ENCODE results near the gene LAMA3.

LAMA3 gene

DNA sequence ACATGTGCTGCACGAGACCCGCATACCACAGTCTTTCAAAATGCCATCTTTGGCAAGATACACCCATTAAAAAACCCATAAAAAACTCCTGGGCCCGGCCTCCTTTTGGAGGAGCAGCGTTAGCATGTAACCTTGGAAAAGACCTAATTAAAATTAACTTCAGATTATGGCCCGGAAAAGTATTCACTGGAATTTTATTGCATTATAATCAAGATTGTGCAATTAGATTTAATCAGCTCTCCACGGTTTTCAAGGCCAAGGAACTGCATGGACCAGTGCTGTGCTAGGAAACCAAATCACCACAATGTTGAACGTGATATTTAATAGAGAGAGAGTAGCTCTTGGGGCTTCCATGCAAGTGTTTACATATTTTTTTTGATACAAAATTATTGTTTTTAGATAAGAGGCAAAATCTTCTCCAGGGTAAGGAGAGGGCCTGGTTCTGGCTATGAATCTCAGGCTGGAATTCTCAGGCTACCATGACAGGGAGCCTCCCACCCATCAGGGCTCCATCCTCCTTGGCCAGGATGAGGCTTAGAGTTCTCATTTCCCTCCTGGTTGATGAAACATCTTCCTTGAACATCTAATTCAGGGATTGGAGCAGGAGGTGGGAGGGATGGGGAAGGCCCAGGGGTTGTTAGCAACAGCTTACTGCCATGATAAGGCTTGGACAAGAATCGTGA is 243.3 kb downstream of the LAMA3 start:
- DNase-seq (ENCODE audit: low read depth in 1 of 2, low spot score in 1 of 2), result no peak

- DNase-seq (ENCODE audit: low read depth in 1 of 2, low spot score in 1 of 2), result no peak
Observed at GRCh38 chr18:23933407-23933806, 244.2 kb downstream of the LAMA3 start.

DNA sequence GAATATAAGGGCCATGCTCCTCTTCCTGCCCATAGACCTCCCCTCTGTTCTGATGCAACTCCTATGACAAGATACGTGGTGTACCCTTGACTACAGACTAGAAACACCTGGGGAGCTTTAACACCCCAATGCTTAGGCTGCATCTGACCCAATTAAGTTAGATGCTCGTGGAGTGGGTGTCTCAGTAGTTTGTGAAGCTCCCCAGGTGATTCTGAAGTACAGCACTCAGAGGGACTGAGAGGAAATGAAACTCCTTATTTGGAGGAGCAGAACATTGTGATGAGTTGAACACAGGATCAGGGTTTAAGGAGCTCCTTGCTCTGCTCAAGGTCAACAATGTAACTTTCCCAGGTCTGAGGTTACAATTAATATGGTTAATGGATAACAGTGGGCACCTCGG is 245.0 kb downstream of the LAMA3 start:
- DNase-seq (ENCODE audit: low read depth in 1 of 2, low spot score in 1 of 2), result no peak

GRCh38 chr18:23934863-23935262 is 245.6 kb downstream of the LAMA3 start:
- no peak for DNase-seq (ENCODE audit: low read depth in 1 of 2, low spot score in 1 of 2)

DNA sequence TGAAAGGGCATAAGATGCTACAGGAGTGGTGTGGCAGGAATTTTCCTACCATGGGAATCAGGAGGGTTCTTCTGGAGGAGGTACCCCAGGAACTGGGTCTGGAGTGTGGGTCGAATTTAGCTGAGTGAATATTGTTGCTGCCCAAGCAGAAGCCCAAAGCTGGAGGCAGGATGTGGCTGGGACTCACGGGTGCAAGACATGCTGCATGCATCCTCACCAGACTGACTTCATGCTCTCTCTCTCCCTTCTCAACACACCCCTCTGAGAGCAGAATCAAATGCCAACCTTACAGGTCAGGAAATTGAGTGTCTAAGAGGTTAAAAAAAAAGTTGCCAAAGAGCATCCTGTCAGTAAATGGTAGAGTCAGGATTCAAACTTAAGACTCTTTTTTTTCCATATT is 246.6 kb downstream of the LAMA3 start:
- DNase-seq (ENCODE audit: low read depth in 1 of 2, low spot score in 1 of 2), result no peak

DNA sequence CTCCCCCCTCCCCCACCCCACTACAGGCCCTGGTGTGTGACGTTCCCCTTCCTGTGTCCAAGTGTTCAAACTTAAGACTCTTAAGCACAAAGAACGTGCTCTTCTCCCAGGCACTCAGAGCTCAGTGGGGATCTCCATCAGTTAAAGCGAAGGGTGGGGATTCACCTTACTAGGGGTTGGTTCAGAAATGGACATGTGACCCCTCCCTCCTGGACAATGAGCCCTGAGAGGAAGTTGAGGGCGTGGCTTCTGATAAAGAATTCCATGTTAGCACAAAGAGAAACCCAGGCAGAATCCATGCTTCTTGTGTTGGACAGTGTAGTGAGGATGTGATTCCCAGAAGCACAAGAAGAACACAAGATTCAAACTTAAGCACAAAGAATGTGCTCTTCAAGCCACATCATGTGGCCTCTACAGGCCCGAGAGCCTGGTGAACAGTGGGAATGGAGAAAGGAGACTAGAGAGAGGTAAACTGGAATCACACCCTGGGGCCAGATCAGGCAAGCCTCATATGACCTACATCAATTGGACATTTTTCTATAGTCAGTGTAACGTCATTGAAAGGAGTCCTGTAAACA is 247.2 kb downstream of the LAMA3 start:
- DNase-seq (ENCODE audit: low read depth in 1 of 2, low spot score in 1 of 2), result no peak

DNA sequence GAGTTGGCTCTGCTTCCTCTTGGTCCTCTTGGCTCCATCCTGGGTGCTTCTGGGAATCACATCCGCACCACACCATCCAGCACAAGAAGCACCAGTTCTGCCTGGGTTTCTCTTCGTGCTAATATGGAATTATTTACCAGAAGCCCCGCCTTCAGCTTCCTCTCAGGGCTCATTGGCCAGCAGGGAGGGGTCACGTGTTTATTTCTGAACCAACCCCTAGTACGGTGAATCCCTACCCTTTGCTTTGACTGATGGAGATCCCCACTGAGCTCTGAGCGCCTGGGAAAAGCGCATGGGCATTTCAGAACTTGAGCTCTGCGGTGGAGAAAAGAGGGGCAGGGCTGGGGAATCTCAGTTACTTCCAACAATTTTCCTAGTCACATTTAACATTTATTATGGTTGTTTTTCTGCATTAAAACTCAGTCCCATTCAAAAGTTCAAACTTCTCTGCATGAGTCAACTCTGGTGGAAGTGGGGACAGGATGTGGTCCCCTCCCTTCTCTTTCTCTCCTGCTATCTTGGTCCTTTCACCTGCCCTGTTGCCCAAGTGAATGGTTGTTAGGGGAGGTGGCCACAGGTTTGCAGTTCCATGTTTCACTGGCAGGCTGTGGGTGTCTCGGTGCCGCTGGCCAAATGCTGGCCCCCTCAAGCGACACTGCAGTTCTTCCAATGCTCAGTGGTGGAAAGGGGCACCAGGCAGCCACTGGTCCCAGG is 248.9 kb downstream of the LAMA3 start:
- DNase-seq (ENCODE audit: low read depth in 1 of 2, low spot score in 1 of 2), result no peak

DNA sequence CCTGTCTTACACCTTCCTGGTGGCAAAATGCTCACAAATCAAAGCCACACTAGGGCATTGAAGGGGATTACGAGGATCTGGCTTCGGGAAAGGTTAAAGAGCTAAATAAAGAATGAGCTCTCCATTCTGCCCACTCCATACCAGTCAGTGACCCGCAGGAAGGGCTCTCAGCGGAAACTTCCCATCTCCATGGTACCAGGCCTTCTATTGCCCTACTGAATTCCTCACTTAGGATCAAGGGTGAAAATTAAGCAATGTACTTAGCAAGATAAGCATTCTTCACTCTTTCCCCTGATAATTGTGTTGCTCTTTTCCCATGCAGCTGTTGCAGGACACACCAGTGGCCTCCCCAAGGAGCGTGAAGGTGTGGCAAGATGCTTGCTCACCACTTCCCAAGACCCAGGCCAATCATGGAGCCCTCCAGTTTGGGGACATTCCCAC is 249.7 kb downstream of the LAMA3 start:
- DNase-seq (ENCODE audit: low read depth in 1 of 2, low spot score in 1 of 2), result no peak

DNA sequence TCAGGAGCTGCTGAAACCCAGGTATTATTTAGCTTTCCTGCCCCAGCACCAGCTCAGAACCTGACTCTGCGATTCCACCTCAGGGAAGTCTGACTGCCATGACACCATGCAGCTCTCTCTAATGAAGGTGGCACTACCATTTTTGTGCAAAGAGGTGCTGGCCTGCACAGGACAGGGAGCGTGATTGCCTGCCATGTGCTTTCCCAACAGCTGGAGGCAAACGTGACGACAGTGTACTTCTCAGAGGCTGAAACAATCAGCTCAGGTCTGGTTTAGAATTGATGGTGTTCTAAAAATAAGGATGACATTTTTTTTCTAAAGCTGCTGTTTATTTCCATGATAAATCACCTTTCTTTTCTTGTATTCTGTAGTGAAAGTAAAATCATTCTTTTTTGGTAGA is 250.1 kb downstream of the LAMA3 start:
- DNase-seq (ENCODE audit: low read depth in 1 of 2, low spot score in 1 of 2), result no peak

DNA sequence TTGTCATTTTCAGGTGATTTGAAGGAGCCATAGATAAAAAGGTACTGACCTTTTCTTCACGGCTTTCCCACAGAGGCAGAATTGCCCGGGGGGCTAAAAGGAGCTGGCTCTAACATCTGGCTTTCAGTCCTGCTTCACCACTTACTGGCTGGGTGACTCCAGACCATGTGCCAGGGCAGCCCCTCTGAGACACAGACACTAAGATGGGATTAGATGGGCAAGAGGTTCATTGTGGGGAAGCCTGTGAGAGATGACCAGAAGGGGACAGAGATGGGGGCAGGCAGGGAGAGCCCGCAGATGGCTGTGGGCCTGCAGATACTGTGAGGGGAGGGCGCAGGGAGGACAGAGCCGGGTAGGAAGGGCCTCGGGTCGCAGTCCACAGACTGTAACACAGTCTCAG is 250.6 kb downstream of the LAMA3 start:
- no peak for DNase-seq (ENCODE audit: low read depth in 1 of 2, low spot score in 1 of 2)

DNA sequence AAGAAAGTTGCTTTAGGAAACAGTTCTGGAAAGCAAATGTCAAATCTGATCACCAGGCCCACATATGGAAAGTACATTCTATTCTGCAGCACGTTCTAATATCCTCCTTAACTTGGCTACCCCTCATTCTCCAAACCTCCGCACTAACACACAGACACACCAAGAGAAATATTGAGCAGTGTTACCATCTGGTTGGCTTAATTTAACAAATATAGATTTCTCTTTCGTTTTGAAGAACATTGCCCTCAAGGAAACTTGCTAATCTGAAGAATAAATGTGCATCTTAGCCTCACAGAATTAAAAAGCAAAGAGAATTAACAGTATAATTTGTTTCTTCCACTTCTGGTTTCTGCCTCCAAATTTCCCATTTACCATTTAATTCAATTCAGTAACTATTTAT is 252.5 kb downstream of the LAMA3 start:
- no peak for DNase-seq (ENCODE audit: low read depth in 1 of 2, low spot score in 1 of 2)

DNA sequence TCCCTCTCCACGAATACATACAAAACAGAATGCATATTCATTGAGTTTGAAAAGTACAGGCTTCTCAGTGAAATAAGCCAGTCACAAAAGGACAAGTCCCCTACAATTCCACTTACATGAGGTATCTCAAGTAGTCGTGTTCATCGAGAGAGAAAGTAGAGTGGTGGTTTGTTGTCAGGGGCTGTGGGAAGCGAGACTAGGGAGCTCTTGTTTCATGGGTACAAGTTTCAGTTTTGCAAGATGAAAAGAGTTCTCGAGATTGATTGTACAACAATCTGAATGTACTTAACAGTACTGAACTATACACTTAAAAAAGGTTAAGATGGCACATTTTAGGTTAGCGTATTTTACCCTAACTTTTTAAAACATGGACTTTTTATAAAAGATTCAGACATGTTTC is 253.9 kb downstream of the LAMA3 start:
- no peak for DNase-seq (ENCODE audit: low read depth in 1 of 2, low spot score in 1 of 2)

- DNase-seq (ENCODE audit: low read depth in 1 of 2, low spot score in 1 of 2), result no peak
Observed at GRCh38 chr18:23943903-23944624, 254.8 kb downstream of the LAMA3 start.

DNA sequence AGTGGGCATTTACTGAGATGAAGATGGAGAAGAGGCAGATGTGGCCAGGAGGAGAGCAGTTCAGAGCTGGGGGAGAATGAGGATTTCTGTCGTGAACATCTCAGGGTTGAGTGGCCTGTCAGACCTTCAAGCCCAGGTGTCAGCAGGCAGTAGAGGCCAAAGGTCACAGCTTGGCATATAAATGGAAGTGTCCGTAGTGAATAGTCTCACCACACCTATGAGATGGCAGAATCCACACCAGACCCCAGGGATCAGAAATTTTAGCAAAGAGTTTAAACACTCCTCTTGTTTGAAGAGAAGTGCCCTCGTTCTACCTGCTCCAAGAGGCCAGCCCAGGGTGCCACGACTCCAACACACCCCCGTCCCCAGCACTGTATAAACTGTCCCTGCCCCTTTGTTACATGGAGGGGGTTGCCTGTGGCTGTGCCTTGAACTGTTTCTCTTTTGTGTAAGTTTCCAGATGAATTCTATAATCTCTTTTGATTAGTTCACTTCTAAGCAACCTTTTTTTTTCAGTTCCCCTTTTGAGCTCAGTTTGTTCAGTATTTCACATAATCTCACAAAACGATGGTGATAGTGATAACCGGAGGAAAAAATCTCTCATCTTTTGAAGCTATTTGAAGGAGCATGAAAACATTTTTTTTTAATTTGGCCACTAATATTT is 256.3 kb downstream of the LAMA3 start:
- DNase-seq (ENCODE audit: low read depth in 1 of 2, low spot score in 1 of 2), result no peak

GRCh38 chr18:23949863-23950262 is 260.6 kb downstream of the LAMA3 start:
- DNase-seq (ENCODE audit: low read depth in 1 of 2, low spot score in 1 of 2), result no peak

GRCh38 chr18:23950644-23951043 is 261.4 kb downstream of the LAMA3 start:
- no peak for DNase-seq (ENCODE audit: low read depth in 1 of 2, low spot score in 1 of 2)

- no peak for DNase-seq (ENCODE audit: low read depth in 1 of 2, low spot score in 1 of 2)
Observed at GRCh38 chr18:23951206-23951605, 262.0 kb downstream of the LAMA3 start.

DNA sequence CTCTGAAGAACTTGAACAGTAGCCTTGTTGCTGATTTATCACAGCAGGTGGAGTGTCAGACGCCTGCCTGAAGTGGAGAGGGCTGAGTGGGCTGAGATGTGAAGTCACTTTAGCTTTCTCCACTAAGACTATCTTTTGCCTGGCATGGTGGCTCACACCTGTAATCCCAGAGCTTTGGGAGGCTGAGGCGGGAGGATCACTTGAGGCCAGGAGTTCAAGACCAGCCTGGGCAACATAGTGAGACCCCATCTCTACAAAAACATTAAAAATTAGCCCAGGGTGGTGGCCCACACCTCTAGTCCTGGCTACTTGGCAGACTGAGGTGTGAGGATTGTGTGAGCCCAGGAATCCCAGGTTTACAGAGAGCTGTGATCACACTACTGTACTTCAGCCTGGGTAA is 264.7 kb downstream of the LAMA3 start:
- DNase-seq (ENCODE audit: low read depth in 1 of 2, low spot score in 1 of 2), result no peak

DNA sequence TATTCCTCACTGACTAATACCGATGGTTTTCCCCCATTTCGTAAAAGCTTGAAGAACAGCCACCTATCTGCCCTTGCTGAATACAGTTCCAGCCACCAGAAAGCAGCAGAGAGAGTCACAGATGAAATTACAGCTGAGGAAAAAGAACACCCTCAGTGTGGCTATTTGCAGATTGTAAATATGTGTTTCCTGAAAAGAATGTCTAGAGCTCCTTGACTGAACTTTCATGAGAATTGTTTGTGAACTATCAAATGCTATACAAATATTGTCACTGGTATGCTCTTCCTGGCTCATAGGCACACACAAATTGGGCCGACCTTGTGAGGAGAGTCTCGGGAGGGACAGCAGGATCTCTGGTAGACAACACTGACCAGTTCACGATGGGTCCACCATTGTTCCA is 267.2 kb downstream of the LAMA3 start:
- no peak for DNase-seq (ENCODE audit: low read depth in 1 of 2, low spot score in 1 of 2)

DNA sequence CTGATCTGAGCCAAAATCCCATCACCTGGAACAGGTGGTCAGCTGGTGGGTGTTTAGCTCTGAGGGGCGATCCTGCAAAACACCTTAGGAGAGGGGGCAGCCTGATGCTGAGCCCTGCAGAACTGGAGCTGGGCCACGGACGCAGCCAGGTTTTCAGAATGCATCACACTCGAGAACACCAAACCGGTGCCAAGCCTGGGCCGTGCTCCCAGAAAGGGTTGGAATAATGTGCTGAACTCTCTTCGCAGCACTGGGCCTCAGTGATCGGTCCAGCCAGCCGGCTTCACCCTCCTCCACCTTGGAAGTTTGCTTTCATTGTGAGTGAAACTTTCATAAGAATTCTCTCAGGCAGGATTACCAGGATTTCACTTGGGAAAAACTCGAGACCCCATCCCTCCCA is 268.8 kb downstream of the LAMA3 start:
- DNase-seq (ENCODE audit: low read depth in 1 of 2, low spot score in 1 of 2), result no peak

- no peak for DNase-seq (ENCODE audit: low read depth in 1 of 2, low spot score in 1 of 2)
Observed at GRCh38 chr18:23963443-23964165, 274.4 kb downstream of the LAMA3 start.

Data from activated T-helper 1 cell treated with anti-CD3 and anti-CD28 coated beads, Interleukin-2, amount 50 U/mL, for 16 hours (primary cell).